ENCODE data around the gene WNT3A. TPM values are rescaled to one million over a fixed set of nuclear protein-coding genes. Genes with fewer than 3 reads are reported as not detected.
A peak's percentile ranks its signal among the peaks of the same experiment; 100 is the strongest.

The WNT3A gene
- total and polyA plus RNA-seq, 4 donors: 0.06 TPM; not detected in 3

DNA sequence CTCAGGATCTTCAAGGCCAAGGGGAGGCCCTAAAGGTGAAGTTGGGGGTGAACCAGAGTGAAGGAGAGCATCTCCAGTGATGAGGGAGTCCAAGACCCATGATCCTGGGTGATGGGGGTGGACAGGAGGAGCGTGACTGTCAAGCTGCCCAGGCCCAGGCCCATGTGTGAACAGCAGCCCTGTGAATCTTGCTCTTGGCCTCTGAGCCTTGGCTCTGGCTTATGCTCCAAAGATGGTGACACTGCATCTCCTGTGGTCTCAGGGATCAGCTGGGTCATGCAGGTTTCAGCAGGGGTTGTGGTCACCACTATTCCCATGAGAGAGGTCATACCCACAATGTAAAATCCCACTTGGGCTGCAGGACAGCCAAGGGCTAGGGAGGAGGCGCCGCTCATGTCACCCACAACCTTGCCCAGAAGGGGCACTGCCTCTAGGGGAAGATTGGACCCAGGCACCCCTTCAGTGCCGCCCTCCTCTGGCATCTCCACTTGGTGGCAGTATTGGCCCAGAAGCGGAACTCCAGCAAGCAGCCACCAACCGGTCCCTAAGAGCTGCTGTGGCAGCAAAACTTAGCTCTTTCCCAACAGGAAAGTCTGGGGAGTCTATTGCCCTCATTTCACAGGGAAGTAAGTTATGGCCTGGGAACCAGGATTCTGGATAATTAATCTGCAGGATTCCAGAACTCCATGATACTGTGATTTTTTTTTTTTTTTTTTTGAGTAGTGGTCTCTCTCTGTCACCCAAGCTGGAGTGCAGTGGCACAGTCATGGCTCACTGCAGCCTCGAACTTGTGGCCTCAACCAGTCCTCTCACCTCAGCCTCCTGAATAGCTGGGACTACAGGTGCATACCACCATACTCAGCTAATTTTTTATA, 7.5 kb upstream of the WNT3A start:
- Histone ChIP-seq H3K4me1 (ENCODE audit: control insufficient read depth, insufficient read depth, low read length) (peaks cover 2% of the 10 kb centered on the region), H3K4me3 (ENCODE audit: low read depth, low read length) (no peak overlapping the region), H3K9me3 (ENCODE audit: control insufficient read depth, insufficient read depth, low read length) (no peaks in the 10 kb centered on the region), H3K36me3 (ENCODE audit: control insufficient read depth, insufficient read depth, low read length) (no peaks in the 10 kb centered on the region), H3K27me3 (ENCODE audit: control insufficient read depth, insufficient read depth, low read length) (peaks cover 12% of the 10 kb centered on the region), H3K27ac (ENCODE audit: low read depth, low read length) (no peak overlapping the region)
- WGBS (ENCODE audit: insufficient coverage): 28% methylated on average over 7 of the region's 7 CpGs
- DNase-seq (ENCODE audit: low read depth in 4 of 6, low spot score in 6 of 6): peak in 3 of 6 donors; percentile 15 to 71 (median 62)

DNA sequence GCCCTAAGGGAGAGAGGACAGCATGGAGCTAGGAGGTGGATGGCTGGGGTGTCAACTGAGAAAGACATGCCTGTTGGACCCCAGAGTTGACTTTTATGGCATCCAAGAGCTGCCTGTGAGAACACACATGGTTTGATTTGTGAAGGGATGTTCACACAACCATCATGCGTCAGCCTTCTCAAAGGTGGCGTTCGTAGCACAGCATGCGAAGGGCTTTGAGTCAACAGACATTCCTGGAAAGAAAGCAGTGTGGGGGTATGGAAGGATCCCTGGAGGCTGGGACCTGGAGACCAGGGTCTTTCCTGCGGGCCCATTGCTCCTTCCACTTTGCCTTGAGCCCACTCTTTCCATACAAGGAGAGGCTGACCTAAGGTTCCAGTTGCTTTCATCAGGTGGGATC, 6.4 kb upstream of the WNT3A start:
- H3K27ac ChIP-seq (ENCODE audit: low read depth, low read length): no peak overlapping the region
- H3K9me3 ChIP-seq (ENCODE audit: control insufficient read depth, insufficient read depth, low read length): no peaks in the 10 kb centered on the region
- peaks cover 9% of the 10 kb centered on the region for H3K4me1 ChIP-seq (ENCODE audit: control insufficient read depth, insufficient read depth, low read length)
- no peak overlapping the region for H3K4me3 ChIP-seq (ENCODE audit: low read depth, low read length)
- no peak for DNase-seq (ENCODE audit: low read depth in 4 of 6, low spot score in 6 of 6)
- 97% methylated on average over 4 of the region's 5 CpGs for WGBS (ENCODE audit: insufficient coverage)
- no peaks in the 10 kb centered on the region for H3K36me3 ChIP-seq (ENCODE audit: control insufficient read depth, insufficient read depth, low read length)
- H3K27me3 ChIP-seq (ENCODE audit: control insufficient read depth, insufficient read depth, low read length): peaks cover 24% of the 10 kb centered on the region

- H3K9me3 ChIP-seq (ENCODE audit: control insufficient read depth, insufficient read depth, low read length): no peaks in the 10 kb centered on the region
- H3K4me3 ChIP-seq (ENCODE audit: low read depth, low read length): no peak overlapping the region
- no peak for DNase-seq (ENCODE audit: low read depth in 4 of 6, low spot score in 6 of 6)
- H3K27ac ChIP-seq (ENCODE audit: low read depth, low read length): no peak overlapping the region
- H3K36me3 ChIP-seq (ENCODE audit: control insufficient read depth, insufficient read depth, low read length): no peaks in the 10 kb centered on the region
- WGBS (ENCODE audit: insufficient coverage): 91% methylated on average over 13 of the region's 13 CpGs
- H3K4me1 ChIP-seq (ENCODE audit: control insufficient read depth, insufficient read depth, low read length): peaks cover 9% of the 10 kb centered on the region
- H3K27me3 ChIP-seq (ENCODE audit: control insufficient read depth, insufficient read depth, low read length): peaks cover 30% of the 10 kb centered on the region
These were observed 5.8 kb upstream of the WNT3A start for GRCh38 chr1:228000836-228001563.

DNA sequence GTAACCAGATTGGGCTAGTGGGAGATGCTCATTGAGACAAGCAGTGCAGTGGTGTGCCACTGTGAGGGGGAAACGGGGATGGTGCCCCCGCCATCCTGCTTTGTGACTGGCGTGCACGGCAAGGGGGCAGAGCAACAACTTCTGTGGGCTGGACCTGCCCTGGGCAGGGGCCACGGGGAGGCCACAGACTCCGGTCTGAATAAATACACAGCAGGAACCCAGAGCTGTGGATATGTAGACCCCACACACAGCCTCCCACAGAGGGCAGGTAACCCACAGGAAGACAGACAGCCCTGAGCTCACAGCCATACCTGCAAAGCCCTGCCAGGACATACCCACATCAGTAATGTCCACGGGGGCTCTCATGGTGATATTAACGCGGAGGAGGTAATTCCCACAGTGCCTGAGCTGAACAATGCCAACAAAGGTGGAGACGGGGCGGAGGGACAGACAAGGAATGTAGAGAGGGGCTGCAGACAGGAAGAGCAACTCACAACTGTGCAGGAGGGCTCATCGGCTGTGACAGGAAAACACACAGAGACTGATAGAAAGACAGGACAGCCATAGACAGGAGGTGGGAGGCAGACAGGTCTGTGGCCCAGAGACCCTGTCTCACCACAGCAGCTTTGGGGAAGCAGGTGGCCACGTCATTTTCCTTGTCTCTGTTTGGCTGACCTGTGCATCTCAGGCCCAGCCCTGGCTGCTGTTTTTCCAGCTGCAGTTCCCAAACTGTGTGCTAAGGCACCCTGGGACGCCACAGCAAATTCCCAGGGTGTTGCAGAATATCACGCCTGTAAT, 4.9 kb upstream of the WNT3A start:
- Histone ChIP-seq H3K27ac (ENCODE audit: low read depth, low read length) (no peak overlapping the region), H3K27me3 (ENCODE audit: control insufficient read depth, insufficient read depth, low read length) (peaks cover 35% of the 10 kb centered on the region), H3K9me3 (ENCODE audit: control insufficient read depth, insufficient read depth, low read length) (no peaks in the 10 kb centered on the region), H3K36me3 (ENCODE audit: control insufficient read depth, insufficient read depth, low read length) (no peaks in the 10 kb centered on the region), H3K4me1 (ENCODE audit: control insufficient read depth, insufficient read depth, low read length) (peaks cover 11% of the 10 kb centered on the region), H3K4me3 (ENCODE audit: low read depth, low read length) (no peak overlapping the region)
- DNase-seq (ENCODE audit: low read depth in 4 of 6, low spot score in 6 of 6): no peak
- 72% methylated on average over 15 of the region's 15 CpGs for WGBS (ENCODE audit: insufficient coverage)

DNA sequence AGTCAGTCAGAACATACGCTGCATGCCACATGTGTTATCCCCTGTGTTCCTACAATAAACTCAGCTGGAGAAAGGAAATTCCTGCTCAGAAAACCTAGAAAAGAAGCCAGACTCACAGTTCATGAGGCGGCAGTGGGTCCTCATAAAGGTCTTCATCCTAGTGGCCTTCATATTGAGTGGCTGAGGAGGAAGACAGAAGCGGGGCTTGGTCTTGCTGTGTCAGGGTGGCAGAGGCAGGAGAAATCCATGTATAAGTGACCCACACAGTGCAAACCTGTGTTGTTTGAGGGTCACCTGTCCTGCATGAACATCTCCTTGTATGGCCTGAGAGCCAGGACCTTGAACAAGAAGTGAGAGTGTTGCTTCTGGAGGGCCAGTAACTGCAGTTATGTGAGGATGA, 4.0 kb upstream of the WNT3A start:
- Histone ChIP-seq H3K27me3 (ENCODE audit: control insufficient read depth, insufficient read depth, low read length) (peaks cover 43% of the 10 kb centered on the region), H3K27ac (ENCODE audit: low read depth, low read length) (no peak overlapping the region), H3K36me3 (ENCODE audit: control insufficient read depth, insufficient read depth, low read length) (no peaks in the 10 kb centered on the region), H3K4me1 (ENCODE audit: control insufficient read depth, insufficient read depth, low read length) (peaks cover 13% of the 10 kb centered on the region), H3K9me3 (ENCODE audit: control insufficient read depth, insufficient read depth, low read length) (no peaks in the 10 kb centered on the region), H3K4me3 (ENCODE audit: low read depth, low read length) (no peak overlapping the region)
- 95% methylated on average over 2 of the region's 3 CpGs for WGBS (ENCODE audit: insufficient coverage)
- no peak for DNase-seq (ENCODE audit: low read depth in 4 of 6, low spot score in 6 of 6)

DNA sequence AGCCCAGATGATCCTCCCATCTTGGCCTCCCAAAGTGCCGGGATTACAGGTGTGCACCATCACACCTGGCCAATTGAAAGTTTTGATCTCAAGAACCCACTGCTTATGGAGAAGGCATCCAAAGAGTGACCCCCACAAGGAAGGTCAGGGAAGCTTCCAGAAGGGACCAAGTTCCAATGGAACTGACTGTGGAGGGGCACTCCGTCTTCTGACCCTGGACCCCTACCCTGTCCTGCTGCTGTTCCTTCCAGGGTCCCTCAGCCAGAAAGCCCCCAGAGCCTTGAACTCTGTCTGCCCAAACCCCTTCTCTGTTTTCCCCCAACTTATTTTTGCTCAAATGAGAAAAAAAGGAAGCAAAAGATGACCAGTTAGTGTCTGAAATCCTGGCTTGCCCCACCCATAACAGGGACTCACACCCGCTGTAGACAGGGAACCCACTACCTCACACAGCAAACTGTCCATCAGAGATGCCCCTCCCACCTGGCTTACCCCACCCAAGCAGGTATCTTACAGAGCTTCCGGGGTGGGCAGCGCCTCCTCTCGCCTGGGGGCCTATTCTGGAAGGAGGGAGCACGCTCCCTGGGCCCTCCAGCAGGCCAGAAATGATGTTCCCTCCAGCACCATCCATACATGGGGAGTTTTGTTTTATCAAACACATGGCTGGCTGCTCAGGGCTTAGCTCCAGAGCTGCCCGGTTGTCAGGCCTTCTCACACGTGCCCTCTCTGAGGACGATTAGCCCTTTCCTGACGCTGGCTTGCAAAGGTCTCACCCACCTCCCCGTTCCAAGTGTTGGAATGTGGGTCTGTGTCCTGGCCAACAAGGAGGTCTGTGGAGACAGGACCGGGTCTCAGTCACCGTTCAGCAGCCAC, 3.1 kb upstream of the WNT3A start:
- H3K4me3 ChIP-seq (ENCODE audit: low read depth, low read length): no peak overlapping the region
- peaks cover 16% of the 10 kb centered on the region for H3K4me1 ChIP-seq (ENCODE audit: control insufficient read depth, insufficient read depth, low read length)
- WGBS (ENCODE audit: insufficient coverage): 58% methylated on average over 13 of the region's 14 CpGs
- no peaks in the 10 kb centered on the region for H3K9me3 ChIP-seq (ENCODE audit: control insufficient read depth, insufficient read depth, low read length)
- no peak overlapping the region for H3K27ac ChIP-seq (ENCODE audit: low read depth, low read length)
- peaks cover 52% of the 10 kb centered on the region for H3K27me3 ChIP-seq (ENCODE audit: control insufficient read depth, insufficient read depth, low read length)
- DNase-seq (ENCODE audit: low read depth in 4 of 6, low spot score in 6 of 6): no peak
- H3K36me3 ChIP-seq (ENCODE audit: control insufficient read depth, insufficient read depth, low read length): no peaks in the 10 kb centered on the region

- peaks cover 59% of the 10 kb centered on the region for H3K27me3 ChIP-seq (ENCODE audit: control insufficient read depth, insufficient read depth, low read length)
- no peaks in the 10 kb centered on the region for H3K36me3 ChIP-seq (ENCODE audit: control insufficient read depth, insufficient read depth, low read length)
- H3K27ac ChIP-seq (ENCODE audit: low read depth, low read length): no peak overlapping the region
- H3K9me3 ChIP-seq (ENCODE audit: control insufficient read depth, insufficient read depth, low read length): no peaks in the 10 kb centered on the region
- DNase-seq (ENCODE audit: low read depth in 4 of 6, low spot score in 6 of 6): peak in 1 of 6 donors; percentile 9
- 12% methylated on average over 11 of the region's 12 CpGs for WGBS (ENCODE audit: insufficient coverage)
- H3K4me1 ChIP-seq (ENCODE audit: control insufficient read depth, insufficient read depth, low read length): peaks cover 22% of the 10 kb centered on the region
- no peak overlapping the region for H3K4me3 ChIP-seq (ENCODE audit: low read depth, low read length)
These were observed 2.4 kb upstream of the WNT3A start for GRCh38 chr1:228004331-228004855.

GRCh38 chr1:228004856-228005462, 1.8 kb upstream of the WNT3A start:
- Histone ChIP-seq H3K4me1 (ENCODE audit: control insufficient read depth, insufficient read depth, low read length) (peaks cover 22% of the 10 kb centered on the region), H3K9me3 (ENCODE audit: control insufficient read depth, insufficient read depth, low read length) (no peaks in the 10 kb centered on the region), H3K36me3 (ENCODE audit: control insufficient read depth, insufficient read depth, low read length) (no peaks in the 10 kb centered on the region), H3K27ac (ENCODE audit: low read depth, low read length) (no peak overlapping the region), H3K27me3 (ENCODE audit: control insufficient read depth, insufficient read depth, low read length) (peaks cover 64% of the 10 kb centered on the region), H3K4me3 (ENCODE audit: low read depth, low read length) (no peak overlapping the region)
- WGBS (ENCODE audit: insufficient coverage): 29% methylated on average over 8 of the region's 19 CpGs
- no peak for DNase-seq (ENCODE audit: low read depth in 4 of 6, low spot score in 6 of 6)

All from spinal cord (tissue), 10 donors.